Measurements from ENCODE around the gene NUP93.

DNA sequence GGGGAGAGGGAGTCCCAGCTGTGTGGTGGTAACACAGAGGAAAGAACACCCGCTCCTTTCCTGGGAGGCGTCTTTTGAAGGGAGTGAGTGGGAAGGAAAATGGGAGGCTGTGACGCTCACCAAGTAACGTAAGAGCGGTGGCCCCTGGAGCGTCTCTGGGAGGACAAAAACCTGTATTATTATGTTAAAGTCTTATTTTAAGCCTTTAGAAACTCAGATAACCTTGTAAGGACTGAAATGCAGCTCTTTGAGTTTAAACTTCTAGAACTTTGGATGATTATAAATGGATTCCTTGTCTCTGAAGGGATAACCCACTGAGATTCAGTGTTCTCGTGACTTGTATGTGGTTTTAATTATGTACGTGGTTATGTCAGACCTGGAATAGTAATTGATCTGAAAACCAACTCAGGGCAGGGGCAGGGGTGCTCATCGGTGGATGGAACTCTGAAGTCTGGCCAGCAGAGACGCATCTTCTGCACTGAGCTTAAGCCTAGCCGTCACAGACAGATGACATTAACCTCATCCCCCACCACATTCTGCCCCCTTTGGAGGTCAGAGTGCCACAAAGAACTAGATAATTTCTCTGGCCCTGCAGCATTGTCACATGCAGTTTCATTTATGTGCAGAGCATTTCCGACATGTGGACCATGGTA is 93.3 kb downstream of the NUP93 start:
- TF ChIP-seq, protein P1, sequence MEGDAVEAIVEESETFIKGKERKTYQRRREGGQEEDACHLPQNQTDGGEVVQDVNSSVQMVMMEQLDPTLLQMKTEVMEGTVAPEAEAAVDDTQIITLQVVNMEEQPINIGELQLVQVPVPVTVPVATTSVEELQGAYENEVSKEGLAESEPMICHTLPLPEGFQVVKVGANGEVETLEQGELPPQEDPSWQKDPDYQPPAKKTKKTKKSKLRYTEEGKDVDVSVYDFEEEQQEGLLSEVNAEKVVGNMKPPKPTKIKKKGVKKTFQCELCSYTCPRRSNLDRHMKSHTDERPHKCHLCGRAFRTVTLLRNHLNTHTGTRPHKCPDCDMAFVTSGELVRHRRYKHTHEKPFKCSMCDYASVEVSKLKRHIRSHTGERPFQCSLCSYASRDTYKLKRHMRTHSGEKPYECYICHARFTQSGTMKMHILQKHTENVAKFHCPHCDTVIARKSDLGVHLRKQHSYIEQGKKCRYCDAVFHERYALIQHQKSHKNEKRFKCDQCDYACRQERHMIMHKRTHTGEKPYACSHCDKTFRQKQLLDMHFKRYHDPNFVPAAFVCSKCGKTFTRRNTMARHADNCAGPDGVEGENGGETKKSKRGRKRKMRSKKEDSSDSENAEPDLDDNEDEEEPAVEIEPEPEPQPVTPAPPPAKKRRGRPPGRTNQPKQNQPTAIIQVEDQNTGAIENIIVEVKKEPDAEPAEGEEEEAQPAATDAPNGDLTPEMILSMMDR (conservative IDR thresholded peaks at IDR 0.05; ENCODE audit: low read length): no peak
- no peak for TF ChIP-seq EZH2phosphoT487 (IDR thresholded peaks at IDR 0.05; ENCODE audit: borderline replicate concordance)

All from Loucy (cell line).